ENCODE results near the gene RTL10.

Gene RTL10

DNA sequence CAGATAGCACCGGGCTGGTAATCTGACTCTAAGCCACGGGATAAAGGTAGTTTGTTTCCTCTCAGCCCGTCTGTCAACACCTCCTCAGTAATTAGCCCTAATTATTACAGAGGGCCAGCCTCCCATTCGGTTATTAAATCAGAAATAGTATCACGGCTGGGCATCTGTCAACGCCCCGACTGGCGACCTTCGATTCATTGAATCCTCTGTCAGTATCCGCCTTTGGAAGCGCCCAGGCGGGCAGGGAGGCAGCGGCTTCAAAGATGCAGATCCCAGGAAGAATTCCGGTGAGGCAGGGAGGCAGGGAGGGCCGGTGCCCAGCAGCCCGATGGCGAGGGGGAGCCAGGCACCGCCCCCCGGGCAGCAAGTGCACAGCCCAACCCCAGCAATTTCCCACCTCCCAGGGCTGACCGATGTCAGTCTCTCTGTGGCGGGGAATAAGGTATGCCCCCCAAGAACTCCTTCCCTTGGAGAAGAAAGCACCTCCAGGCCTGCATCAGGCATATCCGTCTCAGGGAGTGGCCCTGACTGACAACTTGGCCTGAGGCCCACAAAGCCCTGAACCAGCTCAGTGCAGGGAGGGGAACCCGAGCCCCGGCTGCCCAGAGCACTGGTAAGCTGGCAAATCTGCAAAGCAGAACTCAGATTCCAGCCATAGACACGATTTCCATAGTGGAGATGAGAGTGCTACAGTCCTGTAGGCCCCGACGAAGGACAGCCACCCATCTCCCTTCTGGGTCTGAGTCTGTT is 11.4 kb downstream of the RTL10 start:
- no peak overlapping the region for H2AFZ ChIP-seq (ENCODE audit: low read length)
- peaks cover 18% of the 10 kb centered on the region for H3K79me2 ChIP-seq (ENCODE audit: low read length)
- no peak overlapping the region for H3K9ac ChIP-seq (ENCODE audit: low read length)
- no peak for DNase-seq
- H3K4me2 ChIP-seq (ENCODE audit: low read depth, low read length), result no peak overlapping the region
- no peaks in the 10 kb centered on the region for H3K9me2 ChIP-seq (replicated peaks; ENCODE audit: insufficient read depth, low read length)
- H3K4me3 ChIP-seq (ENCODE audit: low read length), result no peak overlapping the region
- TF ChIP-seq EZH2phosphoT487 (IDR thresholded peaks at IDR 0.05; ENCODE audit: low read length) (no peak), EZH2 (optimal IDR thresholded peaks at IDR 0.05; ENCODE audit: low read depth, low read length) (no peak)
- TF ChIP-seq, protein P1, sequence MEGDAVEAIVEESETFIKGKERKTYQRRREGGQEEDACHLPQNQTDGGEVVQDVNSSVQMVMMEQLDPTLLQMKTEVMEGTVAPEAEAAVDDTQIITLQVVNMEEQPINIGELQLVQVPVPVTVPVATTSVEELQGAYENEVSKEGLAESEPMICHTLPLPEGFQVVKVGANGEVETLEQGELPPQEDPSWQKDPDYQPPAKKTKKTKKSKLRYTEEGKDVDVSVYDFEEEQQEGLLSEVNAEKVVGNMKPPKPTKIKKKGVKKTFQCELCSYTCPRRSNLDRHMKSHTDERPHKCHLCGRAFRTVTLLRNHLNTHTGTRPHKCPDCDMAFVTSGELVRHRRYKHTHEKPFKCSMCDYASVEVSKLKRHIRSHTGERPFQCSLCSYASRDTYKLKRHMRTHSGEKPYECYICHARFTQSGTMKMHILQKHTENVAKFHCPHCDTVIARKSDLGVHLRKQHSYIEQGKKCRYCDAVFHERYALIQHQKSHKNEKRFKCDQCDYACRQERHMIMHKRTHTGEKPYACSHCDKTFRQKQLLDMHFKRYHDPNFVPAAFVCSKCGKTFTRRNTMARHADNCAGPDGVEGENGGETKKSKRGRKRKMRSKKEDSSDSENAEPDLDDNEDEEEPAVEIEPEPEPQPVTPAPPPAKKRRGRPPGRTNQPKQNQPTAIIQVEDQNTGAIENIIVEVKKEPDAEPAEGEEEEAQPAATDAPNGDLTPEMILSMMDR (IDR thresholded peaks at IDR 0.05; ENCODE audit: low read length), result no peak
- peaks cover 5% of the 10 kb centered on the region for H3K4me1 ChIP-seq (ENCODE audit: low read length)
- no peaks in the 10 kb centered on the region for H3K27me3 ChIP-seq (replicated peaks; ENCODE audit: insufficient read depth, low read length)
- H3K9me3 ChIP-seq (replicated peaks; ENCODE audit: insufficient read depth, low read length), result no peaks in the 10 kb centered on the region
- H3K36me3 ChIP-seq (replicated peaks; ENCODE audit: insufficient read depth, low read length), result no peaks in the 10 kb centered on the region
- H4K20me1 ChIP-seq (ENCODE audit: insufficient read depth, low read length), result no peaks in the 10 kb centered on the region
- no peaks in the 10 kb centered on the region for H3F3A ChIP-seq (ENCODE audit: insufficient read depth, low read length)
- no peak overlapping the region for H3K27ac ChIP-seq (ENCODE audit: low read length)

GRCh38 chr22:19842393-19843106 is 12.1 kb downstream of the RTL10 start:
- H3K4me1 ChIP-seq (ENCODE audit: low read length), result no peaks in the 10 kb centered on the region
- no peak overlapping the region for H3K4me3 ChIP-seq (ENCODE audit: low read length)
- no peaks in the 10 kb centered on the region for H3K27me3 ChIP-seq (replicated peaks; ENCODE audit: insufficient read depth, low read length)
- no peaks in the 10 kb centered on the region for H3F3A ChIP-seq (ENCODE audit: insufficient read depth, low read length)
- H3K79me2 ChIP-seq (ENCODE audit: low read length), result peaks cover 15% of the 10 kb centered on the region
- H3K4me2 ChIP-seq (ENCODE audit: low read depth, low read length), result no peak overlapping the region
- no peak overlapping the region for H3K9ac ChIP-seq (ENCODE audit: low read length)
- H3K36me3 ChIP-seq (replicated peaks; ENCODE audit: insufficient read depth, low read length), result no peaks in the 10 kb centered on the region
- H3K9me3 ChIP-seq (replicated peaks; ENCODE audit: insufficient read depth, low read length), result no peaks in the 10 kb centered on the region
- DNase-seq, result no peak
- H3K27ac ChIP-seq (ENCODE audit: low read length), result no peak overlapping the region
- H4K20me1 ChIP-seq (ENCODE audit: insufficient read depth, low read length), result 0 out of 2 replicates have a peak, but pooled peaks cover 3% of the 10 kb centered on the region
- no peak overlapping the region for H2AFZ ChIP-seq (ENCODE audit: low read length)
- TF ChIP-seq EZH2phosphoT487 (IDR thresholded peaks at IDR 0.05; ENCODE audit: low read length) (no peak), EZH2 (optimal IDR thresholded peaks at IDR 0.05; ENCODE audit: low read depth, low read length) (no peak)
- TF ChIP-seq, protein P1 (IDR thresholded peaks at IDR 0.05; ENCODE audit: low read length), result no peak
- H3K9me2 ChIP-seq (replicated peaks; ENCODE audit: insufficient read depth, low read length), result no peaks in the 10 kb centered on the region

- Histone ChIP-seq H3K4me2 (ENCODE audit: low read depth, low read length) (no peak overlapping the region), H3K9me3 (replicated peaks; ENCODE audit: insufficient read depth, low read length) (no peaks in the 10 kb centered on the region), H3K27me3 (replicated peaks; ENCODE audit: insufficient read depth, low read length) (no peaks in the 10 kb centered on the region), H4K20me1 (ENCODE audit: insufficient read depth, low read length) (0 out of 2 replicates have a peak, but pooled peaks cover 3% of the 10 kb centered on the region), H3K27ac (ENCODE audit: low read length) (no peak overlapping the region), H3K4me3 (ENCODE audit: low read length) (no peak overlapping the region), H2AFZ (ENCODE audit: low read length) (no peak overlapping the region), H3K9ac (ENCODE audit: low read length) (no peak overlapping the region), H3K36me3 (replicated peaks; ENCODE audit: insufficient read depth, low read length) (no peaks in the 10 kb centered on the region), H3K79me2 (ENCODE audit: low read length) (peaks cover 11% of the 10 kb centered on the region), H3F3A (ENCODE audit: insufficient read depth, low read length) (no peaks in the 10 kb centered on the region), H3K9me2 (replicated peaks; ENCODE audit: insufficient read depth, low read length) (no peaks in the 10 kb centered on the region), H3K4me1 (ENCODE audit: low read length) (no peaks in the 10 kb centered on the region)
- TF ChIP-seq EZH2phosphoT487 (IDR thresholded peaks at IDR 0.05; ENCODE audit: low read length) (no peak), EZH2 (optimal IDR thresholded peaks at IDR 0.05; ENCODE audit: low read depth, low read length) (no peak)
- TF ChIP-seq, protein P1 (IDR thresholded peaks at IDR 0.05; ENCODE audit: low read length), result no peak
- no peak for DNase-seq
Measured at GRCh38 chr22:19841641-19842392, 12.9 kb downstream of the RTL10 start.

All from MM.1S (cell line).